ENCODE measurements around the gene PRRC2A.
"Not testable (repeated sequence)": the region's sequence is repeated elsewhere in the genome, so short reads cannot be mapped to it uniquely, and the experiment has no call there.

Gene PRRC2A

DNA sequence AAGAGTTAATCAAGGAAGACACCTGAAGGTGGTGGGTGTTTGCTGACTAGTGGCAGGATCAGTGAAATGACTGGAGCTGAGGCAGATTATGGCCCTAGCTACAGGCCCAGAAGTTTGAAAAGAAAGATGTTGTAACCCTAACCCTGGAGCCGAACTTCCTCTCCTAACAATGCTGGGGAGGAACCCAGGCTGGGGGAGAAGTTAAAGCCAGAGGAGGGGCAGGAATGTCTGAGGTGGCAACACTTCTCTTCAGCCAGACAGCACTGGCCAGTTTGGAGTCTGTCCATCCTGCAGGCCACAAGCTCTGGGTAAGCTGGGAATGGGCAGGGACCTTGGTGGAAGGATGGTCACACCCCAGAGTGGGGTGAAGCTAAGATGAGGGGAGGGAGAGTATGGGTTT lies 34.5 kb upstream of the PRRC2A start, which contains the start of gene LST1:
Gene LST1 (plus strand): TSS at position 270 of the 400 bp plus-strand sequence. CDS start 1,023 bp downstream, outside the sequence.
- no peak for DNase-seq

DNA sequence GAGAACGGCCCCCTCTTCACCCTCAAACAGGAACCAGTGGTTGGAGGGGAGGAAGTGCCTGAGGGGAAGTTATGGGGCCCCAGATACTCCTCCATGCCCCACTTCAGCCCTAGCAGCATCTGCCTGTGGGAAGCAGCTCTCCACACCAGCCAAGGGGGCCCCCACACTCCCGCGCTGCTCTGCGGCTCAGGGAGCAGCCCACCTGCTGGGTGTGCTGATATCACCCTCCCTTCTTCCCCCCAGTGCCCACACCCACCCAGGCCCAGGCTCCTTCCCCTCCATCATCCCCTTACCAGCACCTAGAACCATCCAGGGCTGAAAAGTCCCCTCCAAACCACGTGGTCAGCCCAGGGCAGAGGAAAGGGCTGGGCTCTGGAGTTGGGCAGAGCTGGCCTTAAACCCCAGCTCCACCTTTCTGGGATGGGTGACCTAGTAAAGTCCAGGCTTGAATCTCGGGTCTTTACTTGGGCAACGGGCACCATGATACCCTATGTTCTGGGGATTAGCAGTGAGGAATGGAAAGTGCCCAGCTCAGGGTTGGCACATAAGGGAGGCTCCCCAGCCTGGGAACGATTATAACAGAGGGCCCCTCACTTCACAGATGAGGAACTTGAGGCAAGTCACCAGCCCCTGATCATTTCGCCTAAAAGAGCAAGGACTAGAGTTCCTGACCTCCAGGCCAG lies 33.8 kb upstream of the PRRC2A start:
- DNase-seq, result peak; percentile 53

DNA sequence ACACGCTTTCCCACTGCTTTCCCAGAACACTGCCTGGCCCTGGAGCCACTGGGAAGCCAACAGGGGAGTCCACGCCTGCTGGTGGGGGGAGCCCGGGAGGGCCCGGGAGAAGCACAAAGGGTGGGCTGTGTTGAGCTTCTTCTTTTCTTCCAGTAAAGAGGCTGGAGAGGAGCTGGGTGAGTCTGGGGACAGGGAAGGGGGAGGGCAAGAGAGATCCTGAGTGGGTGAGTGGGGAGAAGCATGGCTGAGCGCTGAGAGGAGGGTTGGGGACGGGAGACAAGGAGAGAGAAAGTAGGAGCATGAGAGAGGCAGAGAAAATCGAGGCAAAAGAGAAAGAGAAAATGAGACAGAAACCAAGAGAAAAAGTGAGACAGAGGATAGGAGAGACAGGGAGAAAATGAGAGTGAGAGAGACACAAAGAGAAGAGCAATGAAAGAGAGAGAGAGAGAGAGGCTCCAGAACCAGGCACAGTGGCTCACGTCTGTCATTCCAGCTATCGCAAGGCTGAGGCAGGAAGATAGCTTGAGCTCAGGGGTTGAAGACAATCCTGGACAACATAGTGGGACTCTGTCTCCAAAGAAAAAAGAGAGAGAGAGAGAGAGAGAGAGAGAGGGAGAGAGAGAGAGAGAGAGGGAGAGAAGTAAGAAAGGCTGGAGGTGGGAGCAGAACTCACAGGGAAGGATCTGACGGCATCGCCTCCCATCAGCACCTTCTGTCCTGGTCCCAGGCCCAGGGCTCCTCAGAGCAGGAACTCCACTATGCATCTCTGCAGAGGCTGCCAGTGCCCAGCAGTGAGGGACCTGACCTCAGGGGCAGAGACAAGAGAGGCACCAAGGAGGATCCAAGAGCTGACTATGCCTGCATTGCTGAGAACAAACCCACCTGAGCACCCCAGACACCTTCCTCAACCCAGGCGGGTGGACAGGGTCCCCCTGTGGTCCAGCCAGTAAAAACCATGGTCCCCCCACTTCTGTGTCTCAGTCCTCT lies 32.4 kb upstream of the PRRC2A start:
- no peak for DNase-seq

DNA sequence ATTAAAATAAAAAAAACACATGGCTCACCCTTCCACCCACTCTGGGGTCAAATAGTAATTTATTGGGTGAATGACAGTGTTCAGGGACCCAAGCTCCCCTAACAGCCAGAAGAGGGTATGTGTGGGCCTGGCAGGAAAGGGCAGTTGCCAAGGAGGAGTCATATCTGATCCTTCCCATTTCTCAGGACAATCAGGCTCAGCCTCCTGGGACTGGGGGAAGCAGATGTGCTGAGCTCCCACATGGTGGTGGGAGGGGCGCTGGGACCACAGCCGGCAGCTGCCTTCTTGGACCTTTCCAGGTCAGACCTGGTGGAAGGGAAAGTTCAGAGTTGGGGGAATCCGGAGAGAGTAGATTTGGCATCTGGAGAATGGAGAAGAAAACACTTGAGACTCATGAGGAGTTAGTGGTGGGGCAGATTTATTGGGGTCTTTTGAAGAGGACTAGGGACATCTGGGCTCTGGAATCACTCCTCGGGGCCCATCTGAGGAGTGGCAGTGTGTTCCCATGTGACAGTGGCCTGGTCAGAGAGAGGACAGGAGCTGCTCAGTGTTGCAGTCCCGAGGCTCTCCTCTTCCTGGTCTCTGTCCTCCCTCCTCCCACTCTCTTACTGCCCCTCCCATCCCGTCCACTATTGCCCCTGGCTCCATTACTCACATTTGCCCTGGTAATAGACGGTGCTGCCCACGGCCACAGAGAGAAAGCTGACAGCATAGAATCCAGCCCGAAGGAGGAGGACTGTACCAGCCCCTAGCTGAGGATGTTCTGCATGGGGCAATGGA lies 31.5 kb upstream of the PRRC2A start:
- DNase-seq, result no peak

DNA sequence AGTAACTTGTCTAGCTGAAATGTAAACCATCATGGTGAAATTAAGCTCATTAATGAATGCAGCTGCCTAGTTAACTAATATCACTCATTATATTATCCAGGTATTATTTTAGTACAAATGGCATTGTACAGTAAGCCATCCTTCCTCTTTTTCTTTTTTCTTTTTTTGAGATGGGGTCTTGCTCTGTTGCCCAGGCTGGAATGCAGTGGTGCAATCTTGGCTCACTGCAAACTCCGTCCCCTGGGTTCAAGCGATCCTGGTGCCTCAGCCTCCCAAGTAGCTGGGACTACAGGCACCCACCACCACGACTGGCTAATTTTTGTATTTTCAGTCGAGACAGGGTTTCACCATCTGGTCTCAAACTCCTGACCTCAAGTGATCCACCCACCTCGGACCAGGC lies 29.8 kb upstream of the PRRC2A start:
- DNase-seq, result not testable (repeated sequence)

DNA sequence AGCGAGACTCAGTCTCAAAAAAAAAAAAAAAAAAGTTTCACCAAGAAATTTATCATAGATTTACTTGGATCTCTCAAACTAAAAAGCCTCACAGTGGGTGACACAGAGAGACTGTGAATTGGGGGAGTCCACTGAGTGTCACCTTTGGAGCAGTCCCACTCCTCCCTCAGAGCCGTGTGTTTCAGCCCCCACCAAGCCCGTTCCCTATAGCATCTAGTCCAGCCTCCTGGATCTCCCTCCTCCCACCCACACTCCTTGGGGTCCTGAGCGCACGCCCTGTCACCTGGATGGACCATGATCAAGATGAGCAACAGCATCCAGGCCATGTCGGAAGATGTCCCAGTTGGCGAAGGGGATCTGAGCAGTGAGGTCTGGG lies 28.1 kb upstream of the PRRC2A start:
- no peak for DNase-seq

DNA sequence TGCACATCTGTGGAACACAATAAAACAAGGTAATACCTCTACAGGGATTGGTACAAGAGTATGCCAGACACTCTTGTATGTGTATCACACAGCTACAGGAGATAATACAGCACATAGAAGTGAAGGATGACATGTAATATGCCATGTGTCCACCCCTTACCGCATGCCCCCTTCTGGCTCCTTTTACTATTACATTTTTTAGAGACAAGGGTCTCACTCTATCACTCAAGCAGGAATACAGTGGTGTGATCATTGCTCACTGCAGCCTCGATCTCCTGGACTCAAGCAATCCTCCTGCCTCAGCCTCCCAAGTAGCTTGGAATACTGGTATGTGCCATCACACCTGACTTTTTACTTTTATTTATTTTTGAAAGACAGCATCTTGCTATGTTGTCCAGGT lies 23.5 kb upstream of the PRRC2A start:
- DNase-seq, result peak; percentile 70

DNA sequence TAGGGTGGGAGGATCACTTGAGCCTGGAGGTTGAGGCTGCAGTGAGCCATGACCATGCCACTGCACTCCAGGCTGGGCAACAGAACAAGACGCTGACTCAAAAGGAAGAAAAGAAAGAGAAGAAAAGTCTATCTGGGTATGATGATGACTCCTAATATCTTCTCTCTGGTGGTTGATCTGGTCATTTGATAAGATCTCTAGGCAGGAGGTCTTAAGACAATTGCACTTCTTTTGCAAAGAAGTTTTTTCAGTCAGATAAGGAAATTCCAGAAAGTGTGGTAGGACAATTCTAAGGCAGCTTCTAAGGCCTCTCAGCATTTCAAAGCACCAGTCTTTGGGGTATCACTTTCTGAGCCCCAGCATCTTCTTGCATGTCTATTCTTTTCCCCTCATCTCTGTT lies 13.2 kb upstream of the PRRC2A start:
- DNase-seq, result no peak

DNA sequence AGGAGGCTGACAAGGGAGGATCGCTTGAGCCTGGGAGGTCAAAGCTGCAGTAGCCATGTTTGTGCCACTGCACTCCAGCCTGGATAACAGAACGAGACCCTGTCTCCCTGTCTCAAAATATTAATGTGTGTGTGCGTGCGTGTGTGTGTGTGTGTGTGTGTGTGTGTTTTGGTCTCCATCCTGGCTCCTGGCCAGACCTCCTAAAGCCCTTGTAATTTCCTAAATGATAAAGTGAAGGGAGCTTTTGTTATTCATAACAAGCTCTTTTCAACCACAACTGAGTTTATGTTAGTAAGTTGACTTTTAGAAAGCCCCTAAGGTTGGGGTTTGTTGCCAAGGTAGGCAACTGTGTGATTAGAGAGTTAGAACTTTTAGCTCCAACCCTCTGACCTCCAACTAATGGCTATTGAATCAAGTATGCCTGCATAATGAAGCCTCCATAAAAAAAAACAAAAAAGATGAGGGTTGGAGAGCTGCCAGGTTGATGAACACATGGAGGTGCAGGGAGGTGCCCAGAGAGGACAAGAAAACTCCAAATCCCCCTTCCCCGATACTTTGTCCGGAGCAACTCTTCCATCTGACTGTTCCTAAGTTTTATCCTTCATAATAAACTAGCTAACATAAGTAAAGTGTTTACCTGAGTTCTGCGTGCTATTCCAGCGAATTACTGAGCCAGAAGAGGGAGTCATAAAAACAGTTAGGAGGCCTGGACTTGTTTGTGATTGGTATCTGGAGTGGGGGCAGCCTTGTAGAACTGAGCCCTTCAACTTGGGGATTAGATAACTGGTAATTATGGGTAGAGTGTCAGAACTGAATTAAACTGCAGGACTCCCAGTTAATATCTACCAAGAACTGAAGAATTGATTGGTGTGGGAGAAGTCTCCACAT lies 10.8 kb upstream of the PRRC2A start:
- DNase-seq, result no peak

DNA sequence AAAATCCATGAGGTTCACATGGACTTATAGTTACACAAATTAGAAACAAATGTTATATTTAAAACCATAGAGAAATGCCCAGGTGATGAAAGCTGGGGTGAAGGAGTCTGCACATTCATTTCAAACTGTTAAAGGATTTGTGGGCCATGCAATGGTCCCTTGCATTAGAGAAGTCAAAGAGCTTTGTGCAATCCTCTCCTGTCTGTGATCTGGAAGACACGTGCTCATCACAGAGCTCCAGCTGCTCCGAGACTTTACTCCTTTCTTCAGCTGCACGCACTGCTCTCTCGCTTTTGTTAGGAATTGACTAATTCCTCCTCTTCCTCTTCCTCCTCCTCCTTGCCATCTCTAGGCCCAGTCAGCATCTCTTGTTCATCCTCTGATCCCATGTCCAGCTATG lies 9.5 kb upstream of the PRRC2A start:
- no peak for DNase-seq

DNA sequence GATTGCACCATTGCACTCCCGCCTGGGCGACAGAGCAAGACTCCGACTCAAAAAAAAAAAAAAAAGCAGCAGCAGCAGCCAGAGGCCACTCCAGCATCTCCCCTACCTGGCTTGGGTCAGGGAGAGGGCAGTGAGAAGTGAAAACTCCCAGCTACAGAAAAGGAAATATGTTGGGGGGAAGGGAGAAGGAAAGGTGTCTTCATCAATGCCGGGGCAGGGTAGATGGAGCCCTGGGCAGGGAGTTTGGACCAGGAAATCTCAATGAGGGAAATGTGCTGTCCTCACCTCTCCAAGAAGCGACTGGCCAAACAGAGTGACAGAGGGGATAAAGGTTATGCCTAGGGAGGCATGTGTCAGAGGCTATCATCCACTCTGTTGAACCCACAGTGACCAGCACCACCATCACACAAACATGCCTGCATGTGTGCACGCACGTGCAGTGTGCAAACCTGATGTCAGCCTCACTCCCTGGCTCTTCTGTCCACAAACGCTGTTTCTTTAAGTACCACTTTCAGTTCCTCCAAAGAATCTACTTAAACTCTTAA lies 6.4 kb upstream of the PRRC2A start:
- DNase-seq, result no peak

DNA sequence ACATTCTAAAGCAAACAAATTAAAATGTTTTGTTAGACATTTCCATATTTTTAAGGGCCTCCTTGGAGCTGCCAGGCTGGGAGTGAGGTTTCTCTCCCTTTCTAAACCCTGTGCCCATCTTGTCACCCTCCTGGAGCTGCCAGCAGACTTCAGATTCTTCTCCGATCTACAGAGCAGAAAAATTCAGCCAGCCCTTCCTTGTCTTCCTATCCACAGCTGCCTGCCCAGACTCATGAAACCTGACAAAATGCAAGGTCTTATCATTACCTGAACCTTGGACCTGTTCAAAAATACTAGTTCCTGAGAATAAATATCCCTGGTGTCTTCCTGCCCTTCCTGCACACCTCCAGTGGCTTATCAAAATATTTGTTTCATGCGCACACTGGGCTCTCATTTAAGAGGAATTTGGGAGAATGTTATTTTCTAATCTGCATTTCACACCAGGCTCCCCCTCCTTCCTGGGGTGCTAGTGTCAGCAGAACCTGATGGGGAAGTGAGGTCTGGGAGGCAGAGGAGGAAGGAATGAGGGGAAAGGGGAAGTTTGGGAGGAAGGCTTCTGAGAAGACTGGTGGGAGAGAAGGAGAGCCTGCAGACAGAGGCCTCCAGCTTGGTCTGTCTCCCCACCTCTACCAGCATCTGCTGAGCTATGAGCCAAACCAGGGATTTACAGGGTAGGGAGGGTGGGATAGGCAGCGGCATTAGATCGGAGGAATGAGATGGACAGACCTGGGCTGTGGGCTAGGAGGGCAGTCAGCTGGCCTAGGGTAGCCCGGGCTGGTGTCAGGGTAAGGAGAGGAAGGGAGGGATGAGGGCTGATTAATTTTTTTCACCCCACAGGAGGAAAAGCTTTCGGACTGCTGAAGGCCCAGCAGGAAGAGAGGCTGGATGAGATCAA lies 5.6 kb upstream of the PRRC2A start, which contains the start of gene AIF1:
Gene AIF1 (plus strand): TSS at position 551 of the 895 bp plus-strand sequence. CDS start 96 bp downstream, at position 647.
- no peak for DNase-seq

DNA sequence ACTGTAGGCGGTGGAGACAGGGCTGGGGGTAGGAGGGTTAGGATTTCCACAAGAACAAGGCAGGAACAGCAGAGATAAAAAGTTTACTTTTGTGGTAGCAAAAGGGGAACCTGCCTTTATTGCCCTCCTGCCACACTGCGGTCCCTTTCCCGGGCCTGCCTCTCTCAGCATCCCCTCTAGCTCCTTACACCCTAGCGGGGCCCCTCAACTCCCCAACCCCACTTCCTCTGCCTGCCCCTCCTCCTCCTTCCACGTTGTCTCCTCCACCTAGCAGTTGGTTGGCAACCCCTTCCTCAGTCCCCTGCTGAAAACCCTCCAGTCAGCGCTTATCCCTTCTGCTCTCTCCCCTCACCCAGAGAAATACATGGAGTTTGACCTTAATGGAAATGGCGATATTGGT lies 4.8 kb upstream of the PRRC2A start:
- DNase-seq, result no peak

DNA sequence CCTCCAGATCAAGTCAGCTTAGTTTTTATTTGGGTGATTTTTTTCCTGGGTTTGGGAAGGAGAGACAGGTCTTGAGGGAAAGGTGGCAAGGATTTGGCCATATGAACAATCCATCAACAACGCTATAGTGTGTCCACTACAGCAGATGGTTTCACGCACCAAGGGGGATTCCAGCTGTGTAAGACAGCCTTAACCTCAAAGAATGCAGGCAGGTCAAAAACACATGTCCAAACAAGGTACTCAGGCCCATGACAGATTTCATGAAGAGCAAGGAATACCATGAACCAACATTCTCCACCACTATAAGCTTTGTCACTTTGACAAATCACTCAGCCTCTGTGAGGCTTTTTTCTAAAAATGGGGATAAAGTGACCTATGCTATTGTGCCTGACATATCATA lies 3.5 kb upstream of the PRRC2A start:
- DNase-seq, result no peak

DNA sequence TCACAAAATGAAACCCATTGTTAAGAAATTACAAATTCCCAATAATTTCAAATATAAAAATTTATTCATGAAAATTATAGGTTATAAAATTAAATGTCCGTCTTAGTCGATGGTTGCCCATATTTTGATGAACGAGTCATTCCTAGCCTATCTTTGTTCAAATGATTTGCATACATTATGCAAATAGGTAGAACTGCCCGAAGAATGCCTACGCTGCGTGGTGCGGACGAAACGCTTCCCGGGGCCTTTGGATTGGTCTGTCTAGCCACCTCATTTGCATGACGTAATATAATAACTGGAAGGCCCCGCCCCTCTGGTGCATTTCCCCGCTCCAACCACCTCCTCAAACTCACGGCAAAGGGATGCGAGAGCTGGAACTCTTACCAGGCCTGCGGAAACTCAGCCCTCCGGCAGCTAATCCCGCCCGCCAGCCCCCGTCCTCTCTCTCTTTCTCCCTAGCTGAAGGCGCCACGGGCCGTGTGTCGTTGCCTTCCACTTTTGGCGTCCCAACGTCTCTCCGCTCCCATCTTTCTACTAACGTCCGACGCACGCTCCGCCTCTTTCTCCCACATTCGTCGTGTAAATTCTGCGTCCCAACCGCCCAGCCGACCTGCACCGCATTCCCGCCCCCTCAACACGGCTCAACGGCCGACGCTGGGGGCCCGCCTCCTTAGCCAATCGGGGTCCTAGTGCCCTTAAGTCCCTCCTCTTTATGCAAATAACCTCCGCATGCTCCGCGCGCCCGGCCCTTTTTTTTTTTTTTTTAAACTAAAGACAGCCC lies 520 bp upstream of the PRRC2A start:
- peak; percentile 97 for DNase-seq

DNA sequence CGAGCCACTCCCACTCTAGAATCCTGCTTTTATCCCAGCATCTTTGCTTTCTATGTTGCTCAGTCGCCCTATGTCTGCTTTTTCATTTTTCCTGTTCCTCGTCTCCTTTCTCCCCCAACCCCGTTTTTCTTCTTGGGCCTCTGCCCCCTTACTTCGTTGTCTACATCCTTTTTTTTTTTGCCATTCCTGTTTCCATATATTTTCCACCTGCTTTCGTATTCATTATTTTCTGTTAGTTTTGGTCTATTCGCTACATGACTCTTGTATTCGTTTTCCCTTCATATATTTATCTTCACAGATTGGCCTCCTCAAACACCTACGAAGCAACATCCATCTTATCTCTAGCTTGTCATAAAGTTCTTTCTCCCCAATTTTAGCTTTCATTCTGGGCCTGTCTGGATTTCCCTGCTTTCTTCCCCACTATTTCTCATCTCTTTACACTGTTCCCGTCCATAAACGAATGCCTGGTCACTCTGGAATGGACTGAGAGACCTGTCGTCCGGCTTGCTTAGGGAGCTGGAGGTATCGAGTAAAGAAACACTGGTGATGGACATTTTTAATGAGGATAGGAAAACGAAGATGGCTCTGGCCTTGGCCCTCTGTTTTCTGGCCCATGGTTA lies 915 bp downstream of the PRRC2A start:
- DNase-seq, result no peak

DNA sequence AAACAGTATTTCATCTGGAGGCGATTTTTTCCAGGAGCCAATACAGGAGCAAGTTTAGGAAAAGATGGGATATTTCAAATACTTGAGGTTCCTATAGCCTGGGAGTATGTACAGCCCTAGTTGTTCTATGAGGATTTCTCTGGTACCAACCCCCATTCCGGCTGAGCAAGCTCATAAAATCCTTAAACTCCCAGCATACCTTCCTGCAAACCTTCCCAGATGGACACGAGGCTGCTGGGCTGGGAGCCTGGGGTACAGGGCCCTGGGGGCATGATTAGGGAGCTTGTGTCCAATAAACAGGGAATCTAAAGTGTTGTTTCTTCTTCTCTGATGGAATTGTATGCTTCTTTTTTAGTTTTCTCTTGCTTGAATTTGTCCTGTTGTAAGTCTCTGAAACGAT lies 1.5 kb downstream of the PRRC2A start:
- no peak for DNase-seq

DNA sequence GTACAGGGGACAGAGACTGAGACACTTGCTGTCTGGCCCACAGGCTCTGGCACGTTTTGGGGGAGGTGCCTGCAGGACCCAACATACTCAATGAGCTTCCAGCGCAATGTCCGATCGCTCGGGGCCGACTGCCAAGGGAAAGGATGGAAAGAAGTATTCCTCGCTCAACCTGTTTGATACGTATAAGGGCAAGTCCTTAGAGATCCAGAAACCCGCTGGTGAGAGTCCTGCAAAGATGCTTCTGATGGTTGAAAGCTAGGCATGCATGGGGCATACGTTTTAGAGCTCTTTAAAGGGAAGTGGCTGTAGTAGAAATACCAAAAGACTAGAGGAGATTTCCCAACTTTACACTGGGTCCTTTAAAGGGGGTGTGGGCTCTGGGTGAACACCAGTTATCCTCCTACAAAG lies 2.2 kb downstream of the PRRC2A start:
- no peak for DNase-seq

DNA sequence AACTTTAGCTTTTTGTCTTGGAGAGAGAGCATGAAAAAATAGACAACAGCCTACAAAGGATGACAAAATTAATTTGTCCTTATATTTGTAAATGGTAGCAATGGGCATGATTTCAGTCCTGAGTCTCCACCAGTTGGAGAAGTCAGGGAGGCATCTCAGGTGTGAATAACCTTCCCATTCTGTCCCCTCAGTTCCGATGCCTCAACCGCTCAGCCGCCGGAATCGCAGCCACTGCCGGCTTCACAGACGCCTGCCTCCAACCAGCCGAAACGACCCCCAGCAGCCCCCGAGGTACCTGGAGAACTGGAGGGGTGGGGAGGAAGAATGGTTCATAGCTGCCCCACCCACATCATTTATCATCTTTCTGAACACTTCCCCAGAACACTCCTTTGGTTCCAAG lies 3.6 kb downstream of the PRRC2A start:
- DNase-seq, result no peak
